AG08396 (cell line): ENCODE measurements around the gene RTF2.

Experiments used
- DNase-seq: peaks from one replicate; pipeline ENCODE4 v3.0.0; 2012; ENCODE audit warnings: low spot score, mixed read lengths

Gene RTF2

GRCh38 chr20:56468316-56469076 lies at the start of gene RTF2:
Gene RTF2 (plus strand): TSS chr20:56468627. CDS start chr20:56468698, 71 bp downstream.
- peak; percentile 96 for DNase-seq

DNA sequence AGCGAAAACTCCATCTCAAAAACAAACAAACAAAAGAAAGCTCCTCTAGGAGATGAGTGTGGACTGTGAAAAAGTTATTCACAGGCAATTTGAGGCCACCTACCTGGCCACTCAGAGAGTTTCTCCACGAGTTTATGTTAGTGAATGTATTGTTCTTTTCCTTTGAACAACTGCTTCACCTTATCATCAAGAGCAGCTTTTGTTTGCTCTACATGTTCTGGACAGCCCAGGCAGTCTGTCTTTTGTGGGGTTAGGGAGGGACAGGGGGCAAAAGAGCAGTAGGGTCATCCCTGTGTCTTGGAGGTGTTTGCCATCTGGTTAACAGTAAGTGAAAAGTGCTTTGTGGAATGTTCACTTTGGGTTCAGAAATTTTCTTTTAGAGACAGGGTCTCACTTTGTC lies 48.4 kb upstream of the RTF2 start:
- no peak for DNase-seq

GRCh38 chr20:56420940-56421688 lies 47.3 kb upstream of the RTF2 start:
- no peak for DNase-seq

DNA sequence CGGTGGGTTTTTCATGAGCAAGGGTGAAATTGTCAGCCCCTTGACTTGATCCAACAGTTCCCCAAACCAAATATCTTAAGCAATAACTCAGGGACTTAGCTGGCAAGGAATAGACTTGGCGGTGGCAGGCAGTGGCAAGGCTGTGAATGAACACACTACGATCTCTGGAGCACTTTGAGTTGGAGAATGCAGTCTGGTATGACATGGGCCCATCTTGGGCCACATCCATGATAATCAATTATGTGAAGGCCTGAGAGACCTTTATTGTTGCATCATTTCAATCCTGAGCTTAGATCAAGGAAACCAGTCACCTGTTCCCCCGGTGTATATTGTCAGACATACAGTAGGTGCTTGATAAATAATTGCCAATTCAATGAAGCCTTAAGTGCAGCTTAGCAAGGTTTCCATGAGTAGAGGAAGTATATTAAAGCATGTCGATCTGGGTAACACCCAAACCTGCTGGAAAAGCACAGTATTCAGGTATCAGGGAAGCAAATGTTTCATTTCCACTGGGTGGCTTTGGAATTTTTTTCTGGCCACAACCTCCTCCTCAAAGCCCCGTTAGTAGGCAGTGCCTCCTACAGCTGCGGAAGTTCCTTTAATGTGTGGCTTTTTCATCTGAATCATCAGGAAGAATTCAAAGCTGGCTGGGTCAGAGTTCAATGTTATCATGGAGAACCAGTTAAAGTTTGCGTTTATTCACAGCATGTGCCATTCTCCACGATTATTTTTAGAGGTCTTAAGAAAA lies 46.2 kb upstream of the RTF2 start:
- peak; percentile 60 for DNase-seq

DNA sequence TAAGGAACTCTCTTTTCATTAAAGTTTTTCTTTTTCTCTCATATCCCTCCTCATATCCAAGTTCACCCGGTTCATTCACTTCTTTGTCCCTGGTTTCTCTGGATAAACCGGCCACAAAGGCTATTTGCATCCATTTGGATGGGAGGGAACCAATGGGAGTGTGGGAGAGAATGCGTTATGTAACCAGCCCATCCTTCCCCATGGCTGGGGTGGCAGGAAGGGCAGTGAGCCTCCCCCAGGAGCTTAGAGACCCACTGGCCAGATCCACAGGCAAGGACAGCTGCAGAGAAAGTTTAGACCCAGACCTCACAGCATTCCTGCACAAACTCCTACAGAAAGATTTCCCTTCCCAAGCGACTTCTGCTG lies 45.6 kb upstream of the RTF2 start:
- DNase-seq, result no peak

- no peak for DNase-seq
These were observed 45.2 kb upstream of the RTF2 start for GRCh38 chr20:56423211-56423610.

- no peak for DNase-seq
These were observed 44.5 kb upstream of the RTF2 start for GRCh38 chr20:56423886-56424285.

GRCh38 chr20:56424931-56425330 lies 43.5 kb upstream of the RTF2 start:
- DNase-seq, result no peak

DNA sequence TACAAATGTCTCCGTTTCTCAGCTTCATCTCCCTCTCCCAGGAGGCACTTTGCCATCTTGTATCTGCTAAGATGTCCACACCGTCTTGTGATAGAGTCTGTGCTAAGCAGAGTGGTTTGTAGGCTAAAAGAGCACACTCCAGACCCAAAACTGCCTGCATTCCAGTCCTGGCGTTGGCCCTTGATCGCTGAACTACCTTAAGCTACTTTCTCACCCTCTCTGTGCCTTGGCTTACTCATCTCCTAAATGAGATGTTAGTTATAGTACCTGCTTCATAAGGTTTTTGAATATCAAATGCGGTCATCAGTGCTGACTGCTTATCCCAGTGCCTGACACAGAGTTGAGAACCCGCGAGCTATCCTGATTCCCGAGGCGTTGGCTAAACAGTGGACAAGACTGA lies 42.4 kb upstream of the RTF2 start:
- no peak for DNase-seq

DNA sequence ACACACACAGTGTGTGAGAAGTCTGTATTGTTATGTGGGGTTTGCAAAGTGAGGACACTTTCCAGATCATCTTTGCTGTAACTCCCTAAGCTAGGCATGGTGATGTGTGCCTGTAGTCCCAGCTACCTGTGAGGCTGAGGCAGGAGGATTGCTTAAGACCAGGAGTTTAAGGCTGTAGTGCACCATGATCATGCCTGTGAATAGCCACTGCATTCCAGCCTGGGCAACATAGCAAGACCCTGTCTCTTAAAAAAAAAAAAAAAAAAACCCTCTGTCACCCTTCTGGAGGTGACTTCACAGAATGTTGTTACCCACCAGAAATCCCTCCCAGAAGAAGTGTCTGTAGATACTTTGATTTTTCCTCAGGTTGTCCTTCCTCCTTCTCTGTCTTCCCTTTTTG lies 41.5 kb upstream of the RTF2 start:
- no peak for DNase-seq

DNA sequence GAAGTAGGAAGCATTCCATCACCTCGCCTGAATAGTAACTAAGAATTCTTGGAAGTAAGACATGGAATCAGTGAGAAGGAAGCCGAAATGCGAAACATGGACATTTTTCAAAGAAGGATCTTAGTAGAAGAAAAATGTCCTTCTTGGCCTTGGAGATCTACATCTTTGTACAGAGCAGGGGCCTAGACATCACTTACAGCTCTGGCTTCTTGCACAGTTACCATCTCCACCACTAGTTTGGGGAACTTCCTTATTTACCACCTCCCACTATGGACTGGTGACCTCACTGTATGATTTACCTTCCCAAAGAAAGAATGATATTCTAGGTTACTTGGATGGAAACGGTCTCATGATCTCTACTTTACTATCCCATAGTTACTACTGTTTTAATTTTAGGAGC lies 40.6 kb upstream of the RTF2 start:
- no peak for DNase-seq

DNA sequence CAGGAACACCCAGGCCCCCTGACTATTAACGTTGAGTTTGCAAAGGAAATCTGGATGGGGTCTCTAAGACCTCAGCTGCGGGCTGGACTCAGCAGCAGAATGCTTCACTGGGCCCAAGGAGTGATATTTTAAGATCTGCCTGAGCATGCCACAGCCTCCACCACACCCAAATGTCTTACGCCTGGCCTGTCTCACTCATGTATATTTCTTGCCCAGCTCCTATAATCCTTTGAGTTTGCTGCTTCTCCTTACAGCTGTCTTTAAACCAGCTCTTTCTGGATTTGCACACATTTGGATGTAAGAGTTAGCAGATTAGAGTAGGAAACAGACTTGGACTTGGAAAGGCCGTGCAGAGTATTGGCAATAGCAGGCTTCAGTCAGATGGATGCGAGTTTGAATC lies 40.0 kb upstream of the RTF2 start:
- no peak for DNase-seq

- no peak for DNase-seq
These were observed 39.5 kb upstream of the RTF2 start for GRCh38 chr20:56428881-56429280.

GRCh38 chr20:56429502-56429901 lies 38.9 kb upstream of the RTF2 start:
- DNase-seq, result peak; percentile 57

DNA sequence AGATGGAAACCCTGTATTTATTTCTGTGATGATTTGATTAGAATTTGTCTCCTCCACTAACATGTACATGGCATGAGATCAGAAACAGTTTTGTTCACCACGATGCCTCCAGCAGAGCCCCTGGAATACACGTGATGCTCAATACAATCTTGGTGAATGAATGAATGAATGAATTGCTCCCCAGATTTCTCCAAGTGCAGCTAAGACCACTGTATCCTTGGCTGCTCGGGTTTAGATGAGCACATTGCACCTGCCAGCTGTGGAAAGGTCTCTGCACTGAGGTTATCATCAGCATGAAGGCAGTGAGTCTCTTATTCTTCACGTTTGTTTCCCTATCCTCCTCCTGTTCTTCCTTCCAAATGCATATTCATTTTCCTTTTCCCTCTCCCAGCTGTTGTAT lies 38.5 kb upstream of the RTF2 start:
- no peak for DNase-seq

DNA sequence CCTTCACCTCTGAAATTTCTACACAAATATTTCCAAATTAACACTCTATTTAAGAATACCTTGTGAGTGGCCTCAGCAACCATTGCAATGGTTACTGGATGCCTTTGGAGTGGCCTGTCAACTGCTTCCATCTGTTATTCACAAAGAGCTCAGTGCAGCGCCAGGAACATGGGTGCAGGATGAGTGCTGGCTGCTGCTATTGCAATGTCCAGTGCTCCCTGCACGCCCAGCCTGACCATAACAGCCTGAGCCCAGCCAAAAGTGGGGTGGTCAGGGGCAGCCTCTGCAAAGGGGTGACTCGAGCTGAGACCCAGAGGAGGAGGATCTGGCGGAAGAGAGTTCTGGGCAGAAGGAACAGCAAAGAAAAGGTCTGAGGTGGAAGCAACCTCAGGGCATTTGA lies 38.0 kb upstream of the RTF2 start:
- peak; percentile 36 for DNase-seq

GRCh38 chr20:56430957-56431356 lies 37.5 kb upstream of the RTF2 start:
- DNase-seq, result no peak

- DNase-seq, result no peak
These were observed 37.0 kb upstream of the RTF2 start for GRCh38 chr20:56431471-56431870.

GRCh38 chr20:56433221-56433879 lies 35.1 kb upstream of the RTF2 start:
- peak; percentile 29 for DNase-seq

- DNase-seq, result peak; percentile 58
These were observed 34.6 kb upstream of the RTF2 start for GRCh38 chr20:56433880-56434255.

- DNase-seq, result no peak
These were observed 31.0 kb upstream of the RTF2 start for GRCh38 chr20:56437196-56437960.

DNA sequence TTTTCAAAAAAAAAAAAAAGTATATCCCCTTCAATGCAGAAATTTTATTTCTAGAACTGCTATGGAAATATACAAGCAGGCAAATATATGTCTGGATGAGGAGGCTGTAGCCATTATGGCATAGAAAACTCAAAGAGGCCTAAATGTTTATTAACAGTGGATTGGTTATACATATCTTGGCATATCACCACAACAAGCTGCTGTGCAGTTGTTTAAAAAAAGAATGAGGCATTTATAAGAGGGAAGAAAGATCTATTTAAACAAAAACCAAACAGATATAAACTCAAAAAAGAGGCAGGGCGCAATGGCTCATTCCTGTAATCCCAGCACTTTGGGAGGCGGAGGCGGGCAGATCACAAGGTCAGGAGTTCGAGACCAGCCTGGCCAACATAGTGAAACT lies 30.1 kb upstream of the RTF2 start:
- no peak for DNase-seq
